ENCODE data around the gene SMAD2. TPM values are rescaled to one million over a fixed set of nuclear protein-coding genes. Genes with fewer than 3 reads are reported as not detected.

The SMAD2 gene
- total RNA-seq, 1 experiment from 2014 or later, result 121 TPM

DNA sequence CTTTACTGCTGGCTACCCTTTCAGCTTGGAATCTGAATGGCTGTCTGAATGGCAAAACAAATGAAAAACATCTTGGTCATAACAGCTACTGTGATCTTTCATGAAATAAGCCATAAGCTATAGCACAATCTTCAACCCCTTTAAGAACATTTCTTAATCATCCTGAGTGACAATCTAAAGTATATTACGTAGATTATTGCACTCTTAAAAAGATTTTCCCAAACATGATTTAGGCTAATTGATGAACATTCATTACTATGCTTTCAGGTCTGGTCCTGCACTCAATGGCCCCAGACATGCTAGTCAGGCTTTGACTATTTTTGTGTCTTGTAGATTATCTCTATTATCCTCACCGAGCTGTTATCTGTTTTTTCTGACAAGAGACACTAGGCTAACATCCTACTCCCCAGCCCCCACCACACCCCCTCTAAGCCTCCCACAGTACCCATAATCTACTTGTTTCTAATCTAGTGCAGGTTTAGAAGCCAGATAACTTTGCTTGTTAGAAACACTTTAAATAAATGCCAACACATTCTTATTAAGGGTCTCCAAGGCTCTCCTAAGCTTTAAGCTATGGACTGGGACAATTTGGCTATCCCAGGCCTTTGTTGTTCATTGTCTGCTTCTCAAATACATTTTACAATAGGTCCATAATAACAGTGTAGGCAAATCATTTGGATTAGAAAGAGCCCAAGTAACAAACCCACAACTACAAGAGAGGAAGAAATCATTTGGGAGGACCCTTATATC lies 4.2 kb downstream of the SMAD2 start:
- Histone ChIP-seq H2BK120ac (ENCODE audit: low read depth, low read length, poor library complexity, severe bottlenecking) (no peak overlapping the region), H3K4me2 (ENCODE audit: insufficient read depth, insufficient read length, low read length) (no peak overlapping the region), H3T11ph (ENCODE audit: low read length) (no peak overlapping the region), H4K8ac (replicated peaks; ENCODE audit: insufficient read length, low read depth, low read length) (no peak overlapping the region), H4K5ac (ENCODE audit: insufficient read length, low read depth, low read length) (no peak overlapping the region), H3K4ac (ENCODE audit: low read depth, low read length) (no peak overlapping the region), H2AFZ (ENCODE audit: low read length) (no peak overlapping the region), H3K23me2 (ENCODE audit: insufficient read length, low read depth, low read length, poor library complexity, severe bottlenecking) (no peaks in the 10 kb centered on the region), H3K14ac (ENCODE audit: insufficient read depth, low read length) (no peak overlapping the region), H2BK5ac (ENCODE audit: insufficient read length, low read length) (no peak overlapping the region), H3K56ac (ENCODE audit: insufficient read length, low read depth, low read length) (no peak overlapping the region), H3K27me3 (ENCODE audit: insufficient read depth, low read length) (no peaks in the 10 kb centered on the region), H3K9ac (ENCODE audit: extremely low read depth, insufficient read length, low read length) (no peak overlapping the region), H3K18ac (ENCODE audit: insufficient read length, low read depth, low read length) (no peak overlapping the region), H2BK15ac (ENCODE audit: low read depth, low read length) (no peak overlapping the region), H4K20me1 (ENCODE audit: control insufficient read depth, insufficient read depth, insufficient read length) (no peaks in the 10 kb centered on the region), H2BK20ac (ENCODE audit: low read depth, low read length, poor library complexity, severe bottlenecking) (no peak overlapping the region), H3K4me1 (ENCODE audit: insufficient read depth, low read length) (peaks cover 10% of the 10 kb centered on the region), H3K23ac (ENCODE audit: insufficient read length, low read depth, low read length) (no peak overlapping the region), H4K91ac (ENCODE audit: insufficient read length, low read depth, low read length) (no peak overlapping the region), H2AK5ac (ENCODE audit: insufficient read length, low read length) (no peak overlapping the region), H2BK12ac (ENCODE audit: insufficient read length, low read depth, low read length) (no peak overlapping the region), H3K27ac (ENCODE audit: insufficient read length, low read depth, low read length) (no peak overlapping the region), H3K79me1 (ENCODE audit: insufficient read depth, low read depth, low read length, poor library complexity, severe bottlenecking) (no peaks in the 10 kb centered on the region), H3K79me2 (ENCODE audit: insufficient read depth, low read length) (peaks cover 61% of the 10 kb centered on the region; the same call in 1 of the 2 replicates), H3K9me3 (ENCODE audit: control insufficient read depth, low read depth, low read length) (no peaks in the 10 kb centered on the region)
- Mint-ChIP-seq H3K9me3 (no peaks in the 10 kb centered on the region; a peak in 1 of 5 replicates), H3K4me1 (peaks cover 57 to 67% of the 10 kb centered on the region in 2 experiments), H3K27me3 (ENCODE audit: low read depth) (no peaks in the 10 kb centered on the region), H3K36me3 (ENCODE audit: insufficient read depth in 1 of 3, low read depth in 3 of 3) (peaks cover 0 to 2% (median 0%) of the 10 kb centered on the region in 3 experiments; a peak in 1 of 7 replicates), H3K4me3 (peak overlapping the region in 1 of 2 experiments; percentile 43; a peak in 2 of 5 replicates), H3K27ac (peak overlapping the region in 2 of 3 experiments; percentile 45 to 67; a peak in 5 of 7 replicates)
- DNase-seq, result no peak
- TF ChIP-seq, protein P1, sequence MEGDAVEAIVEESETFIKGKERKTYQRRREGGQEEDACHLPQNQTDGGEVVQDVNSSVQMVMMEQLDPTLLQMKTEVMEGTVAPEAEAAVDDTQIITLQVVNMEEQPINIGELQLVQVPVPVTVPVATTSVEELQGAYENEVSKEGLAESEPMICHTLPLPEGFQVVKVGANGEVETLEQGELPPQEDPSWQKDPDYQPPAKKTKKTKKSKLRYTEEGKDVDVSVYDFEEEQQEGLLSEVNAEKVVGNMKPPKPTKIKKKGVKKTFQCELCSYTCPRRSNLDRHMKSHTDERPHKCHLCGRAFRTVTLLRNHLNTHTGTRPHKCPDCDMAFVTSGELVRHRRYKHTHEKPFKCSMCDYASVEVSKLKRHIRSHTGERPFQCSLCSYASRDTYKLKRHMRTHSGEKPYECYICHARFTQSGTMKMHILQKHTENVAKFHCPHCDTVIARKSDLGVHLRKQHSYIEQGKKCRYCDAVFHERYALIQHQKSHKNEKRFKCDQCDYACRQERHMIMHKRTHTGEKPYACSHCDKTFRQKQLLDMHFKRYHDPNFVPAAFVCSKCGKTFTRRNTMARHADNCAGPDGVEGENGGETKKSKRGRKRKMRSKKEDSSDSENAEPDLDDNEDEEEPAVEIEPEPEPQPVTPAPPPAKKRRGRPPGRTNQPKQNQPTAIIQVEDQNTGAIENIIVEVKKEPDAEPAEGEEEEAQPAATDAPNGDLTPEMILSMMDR (conservative IDR thresholded peaks at IDR 0.05), result no peak
- no CpG with 5 or more reads among the region's 2 CpGs for WGBS (ENCODE audit: extremely low coverage, insufficient read length, low lambda C conversion rate)

All from H9 (cell line).